HCT116 (cell line): ENCODE measurements around the gene ATXN1. TPM values are rescaled to one million over a fixed set of nuclear protein-coding genes. Genes with fewer than 3 reads are reported as not detected.

Experiments
- ATAC-seq: fragments of 200-7000 bp; cut with Tn5 transposase; 2 replicates; pipeline ENCODE4 v1.9.1; 2020; ENCODE audit warnings: mild to moderate bottlenecking, moderate library complexity
- BruUV-seq: library from RNA; stranded (reverse); fragments of 400-500 nt; replicated peaks from 2 replicates; lab custom pipeline; 2021; lab: Mats Ljungman, UMichigan
- CTCF ChIA-PET: fragments of 300-600 bp; sonication (Branson Sonifier 250); formaldehyde crosslinking; loops from one replicate; lab custom pipeline; 2021; ENCODE audit warnings: antibody characterized with exemption; lab: Charles Lee
- POLR2A ChIA-PET: fragments of 300-600, 350-600 bp; sonication (Branson Sonifier 250); formaldehyde crosslinking; loops from one replicate; lab custom pipeline; 2021; ENCODE audit warnings: antibody characterized with exemption; lab: Charles Lee
- RAD21 ChIA-PET, 2 experiments: fragments of 300-600 bp; sonication (Branson Sonifier 250); formaldehyde crosslinking; loops; one replicate each; lab custom pipeline; 2023; ENCODE audit warnings: low total read pairs in 2 of 2; ENCODE audit not compliant: uncharacterized antibody in 2 of 2, unreplicated experiment in 2 of 2, low non-redundant PET in 1 of 2; lab: Charles Lee
- DNase-seq: peaks from one replicate; pipeline ENCODE4 v3.0.0-alpha.2; 2010; ENCODE audit warnings: low read depth, low spot score
- H2AFZ ChIP-seq: fragments of 200-600 bp; shearing (Covaris generic), sonication (generic); 2 replicates; pipeline ENCODE4 v1.6.1; 2017; ENCODE audit warnings: low read depth, mixed run types, mixed read lengths, antibody characterized with exemption, low read length; ENCODE audit not compliant: poor library complexity, severe bottlenecking
- H3K27ac ChIP-seq: 2 replicates; pipeline ENCODE4 v1.5.1; 2012; ENCODE audit warnings: low read depth, low read length
- H3K27me3 ChIP-seq: fragments of 200-600 bp; sonication (generic); 2 replicates; pipeline ENCODE4 v1.6.1; 2016; ENCODE audit warnings: mixed run types, low read length, mixed read lengths; ENCODE audit not compliant: insufficient read depth
- H3K36me3 ChIP-seq, 2 experiments: fragments of 200-500 bp in 1 of 2; fragments of 200-600 bp in 1 of 2; sonication (Bioruptor generic) in 1 of 2; sonication (generic) in 1 of 2; 2 replicates each; pipeline versions ENCODE4 v1.5.1 to v1.6.1; 2014 to 2016; ENCODE audit warnings: low read length in 2 of 2, inconsistent platforms in 1 of 2, mixed read lengths in 1 of 2, mixed run types in 1 of 2; ENCODE audit not compliant: insufficient read depth in 2 of 2, control insufficient read depth in 1 of 2
- H3K4me1 ChIP-seq, 2 experiments: fragments of 200-600 bp in 1 of 2; sonication (generic) in 1 of 2; 2 replicates each; pipeline versions ENCODE4 v1.5.1 to v1.6.1; 2012 to 2017; ENCODE audit warnings: low read length in 2 of 2, inconsistent platforms in 1 of 2, mild to moderate bottlenecking in 1 of 2, mixed read lengths in 1 of 2, mixed run types in 1 of 2, moderate library complexity in 1 of 2; ENCODE audit not compliant: insufficient read depth in 2 of 2, control insufficient read depth in 1 of 2
- H3K4me2 ChIP-seq: fragments of 200-600 bp; sonication (generic); 2 replicates; pipeline ENCODE4 v1.6.1; 2017; ENCODE audit warnings: mixed run types, low read length, mixed read lengths
- H3K4me3 ChIP-seq, 2 experiments: fragments of 200-600 bp in 1 of 2; sonication (generic) in 1 of 2; replicated peaks in 1 of 2; 2 replicates each; pipeline ENCODE4 v1.5.1; 2011 to 2016; ENCODE audit warnings: low read length in 2 of 2, control low read depth in 1 of 2, low read depth in 1 of 2, mild to moderate bottlenecking in 1 of 2, mixed read lengths in 1 of 2, mixed run types in 1 of 2
- H3K79me2 ChIP-seq: fragments of 200-600 bp; sonication (generic); 2 replicates; pipeline ENCODE4 v1.6.1; 2017; ENCODE audit warnings: mild to moderate bottlenecking, mixed run types, low read length, moderate library complexity, mixed read lengths; ENCODE audit not compliant: insufficient read depth
- H3K9ac ChIP-seq: fragments of 200-600 bp; sonication (generic); 2 replicates; pipeline ENCODE4 v1.6.1; 2016; ENCODE audit warnings: low read length, mixed read lengths
- H3K9me2 ChIP-seq: fragments of 200-600 bp; sonication (generic), shearing (Covaris generic); 2 replicates; pipeline ENCODE4 v1.6.1; 2017; ENCODE audit warnings: mixed run types, mild to moderate bottlenecking, moderate library complexity; ENCODE audit not compliant: insufficient read depth
- H3K9me3 ChIP-seq, 2 experiments: fragments of 200-500 bp in 1 of 2; fragments of 200-600 bp in 1 of 2; sonication (Bioruptor generic) in 1 of 2; sonication (generic) in 1 of 2; 2 replicates each; pipeline ENCODE4 v1.6.1; 2014 to 2017; ENCODE audit warnings: low read length in 2 of 2, mixed read lengths in 2 of 2, inconsistent platforms in 1 of 2, low read depth in 1 of 2, mild to moderate bottlenecking in 1 of 2, mixed run types in 1 of 2, moderate library complexity in 1 of 2; ENCODE audit not compliant: control insufficient read depth in 1 of 2, insufficient read depth in 1 of 2
- H4K20me1 ChIP-seq: fragments of 200-600 bp; sonication (generic), shearing (Covaris generic); 2 replicates; pipeline ENCODE4 v1.6.1; 2017; ENCODE audit warnings: mixed run types, mild to moderate bottlenecking, moderate library complexity; ENCODE audit not compliant: insufficient read depth
- CBX3 ChIP-seq: IDR thresholded peaks from 2 replicates; pipeline ENCODE4 v1.6.1; 2012; ENCODE audit warnings: low read depth
- CEBPB ChIP-seq: IDR thresholded peaks from 2 replicates; pipeline ENCODE4 v1.6.1; 2012; ENCODE audit warnings: low read depth
- EGR1 ChIP-seq: IDR thresholded peaks from 2 replicates; pipeline ENCODE4 v1.6.1; 2012; ENCODE audit warnings: low read depth
- ELF1 ChIP-seq: IDR thresholded peaks from 2 replicates; pipeline ENCODE4 v1.6.1; 2012; ENCODE audit warnings: low read depth, borderline replicate concordance
- EZH2 ChIP-seq: fragments of 200-600 bp; sonication (generic); IDR thresholded peaks from 2 replicates; pipeline ENCODE4 v1.6.1; 2017; ENCODE audit warnings: antibody characterized with exemption, mixed run types
- EZH2phosphoT487 ChIP-seq: fragments of 200-600 bp; IDR thresholded peaks from 2 replicates; pipeline ENCODE4 v1.6.1; 2018; ENCODE audit warnings: antibody characterized with exemption, borderline replicate concordance
- JUND ChIP-seq: IDR thresholded peaks from 2 replicates; pipeline ENCODE4 v1.6.1; 2012
- POLR2A ChIP-seq: IDR thresholded peaks from 2 replicates; pipeline ENCODE4 v1.7.0; 2011; ENCODE audit warnings: borderline replicate concordance; ENCODE audit not compliant: insufficient read depth, insufficient read length; ENCODE audit errors: extremely low read depth
- SIN3A ChIP-seq: IDR thresholded peaks from 2 replicates; pipeline ENCODE4 v1.6.1; 2012; ENCODE audit warnings: low read depth
- SP1 ChIP-seq: IDR thresholded peaks from 2 replicates; pipeline ENCODE4 v1.6.1; 2012; ENCODE audit warnings: low read depth
- YY1 ChIP-seq: IDR thresholded peaks from 2 replicates; pipeline ENCODE4 v1.6.1; 2011; ENCODE audit warnings: low read length, low read depth, moderate library complexity, mild to moderate bottlenecking; ENCODE audit not compliant: insufficient replicate concordance; ENCODE audit errors: extremely low read depth
- ZFX ChIP-seq: fragments of 450-650 bp; IDR thresholded peaks from 2 replicates; pipeline ENCODE4 v1.6.1; 2017
- ZNF274 ChIP-seq: fragments of 200-500 bp; sonication (Bioruptor generic); IDR thresholded peaks from 2 replicates; pipeline ENCODE4 v1.6.1; 2014; ENCODE audit warnings: mild to moderate bottlenecking, low read depth, low read length, inconsistent platforms
- intact Hi-C: fragments of 100-400 bp; cut with micrococcal nuclease; formaldehyde crosslinking; loops from 2 replicates; pipeline ENCODE4 v1.10.0; 2022
- total RNA-seq: library from RNA; stranded (reverse); gene quantifications from one replicate; pipeline ENCODE4 v1.2.1, GENCODE V29; 2021; ENCODE audit not compliant: unreplicated experiment
- TF ChIP-seq, protein P1 (sequence below), 3 experiments: fragments of 200-600 bp in 1 of 3; sonication (generic) in 1 of 3; IDR thresholded peaks in 2 of 3; conservative IDR thresholded peaks in 1 of 3; 2 replicates each; pipeline ENCODE4 v1.5.1; 2012 to 2017; ENCODE audit warnings: low read depth in 2 of 3, low read length in 2 of 3, antibody characterized with exemption in 1 of 3, borderline replicate concordance in 1 of 3, control low read depth in 1 of 3, mild to moderate bottlenecking in 1 of 3, mixed read lengths in 1 of 3, mixed run types in 1 of 3, moderate library complexity in 1 of 3; ENCODE audit not compliant: insufficient read depth in 1 of 3
- TF ChIP-seq, protein P2 (sequence below): IDR thresholded peaks from 2 replicates; pipeline ENCODE4 v1.6.1; 2012
- TF ChIP-seq, protein P3 (sequence below): IDR thresholded peaks from 2 replicates; pipeline ENCODE4 v1.6.1; 2012

The ATXN1 gene
- total RNA-seq, 1 experiment from 2014 or later = 21.0 TPM

- TF ChIP-seq EZH2 (no peak), CEBPB (no peak), SIN3A (no peak), POLR2A (no peak)
- TF ChIP-seq, protein P1, sequence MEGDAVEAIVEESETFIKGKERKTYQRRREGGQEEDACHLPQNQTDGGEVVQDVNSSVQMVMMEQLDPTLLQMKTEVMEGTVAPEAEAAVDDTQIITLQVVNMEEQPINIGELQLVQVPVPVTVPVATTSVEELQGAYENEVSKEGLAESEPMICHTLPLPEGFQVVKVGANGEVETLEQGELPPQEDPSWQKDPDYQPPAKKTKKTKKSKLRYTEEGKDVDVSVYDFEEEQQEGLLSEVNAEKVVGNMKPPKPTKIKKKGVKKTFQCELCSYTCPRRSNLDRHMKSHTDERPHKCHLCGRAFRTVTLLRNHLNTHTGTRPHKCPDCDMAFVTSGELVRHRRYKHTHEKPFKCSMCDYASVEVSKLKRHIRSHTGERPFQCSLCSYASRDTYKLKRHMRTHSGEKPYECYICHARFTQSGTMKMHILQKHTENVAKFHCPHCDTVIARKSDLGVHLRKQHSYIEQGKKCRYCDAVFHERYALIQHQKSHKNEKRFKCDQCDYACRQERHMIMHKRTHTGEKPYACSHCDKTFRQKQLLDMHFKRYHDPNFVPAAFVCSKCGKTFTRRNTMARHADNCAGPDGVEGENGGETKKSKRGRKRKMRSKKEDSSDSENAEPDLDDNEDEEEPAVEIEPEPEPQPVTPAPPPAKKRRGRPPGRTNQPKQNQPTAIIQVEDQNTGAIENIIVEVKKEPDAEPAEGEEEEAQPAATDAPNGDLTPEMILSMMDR (IDR thresholded peaks at IDR 0.05 in 2 of 3, conservative IDR thresholded peaks at IDR 0.05 in 1 of 3; ENCODE audit: borderline replicate concordance in 1 of 3, insufficient read depth in 1 of 3, low read depth in 2 of 3, low read length in 2 of 3) = no peak
These were observed at the start of gene ATXN1 (continued) for GRCh38 chr6:16760516-16761470.

GRCh38 chr6:16810411-16810810 lies 49.2 kb upstream of the ATXN1 start:
- BruUV-seq = no TSS peak
- Histone ChIP-seq H3K4me2 (no peak overlapping the region), H2AFZ (no peak overlapping the region), H3K27me3 (no peaks in the 10 kb centered on the region), H4K20me1 (no peaks in the 10 kb centered on the region), H3K9ac (no peak overlapping the region), H3K79me2 (no peaks in the 10 kb centered on the region), H3K27ac (no peak overlapping the region), H3K9me3 (peaks cover 0 to 24% of the 10 kb centered on the region in 2 experiments; a peak in 1 of 4 replicates), H3K4me1 (no peaks in the 10 kb centered on the region), H3K9me2 (no peaks in the 10 kb centered on the region), H3K4me3 (no peak overlapping the region), H3K36me3 (no peaks in the 10 kb centered on the region)
- no peak for DNase-seq
- RAD21 ChIA-PET = no interaction called here
- CTCF ChIA-PET = no interaction called here
- ATAC-seq = no peak
- POLR2A ChIA-PET = no interaction called here
- intact Hi-C loops = no loop called here
- TF ChIP-seq EZH2phosphoT487 (no peak), EZH2 (no peak), POLR2A (no peak), EGR1 (no peak), ZNF274 (no peak), CBX3 (no peak), JUND (no peak), ELF1 (no peak), YY1 (no peak), ZFX (no peak), SP1 (no peak), SIN3A (no peak)
- TF ChIP-seq, protein P2, sequence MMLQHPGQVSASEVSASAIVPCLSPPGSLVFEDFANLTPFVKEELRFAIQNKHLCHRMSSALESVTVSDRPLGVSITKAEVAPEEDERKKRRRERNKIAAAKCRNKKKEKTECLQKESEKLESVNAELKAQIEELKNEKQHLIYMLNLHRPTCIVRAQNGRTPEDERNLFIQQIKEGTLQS = no peak
- TF ChIP-seq, protein P1 (IDR thresholded peaks at IDR 0.05 in 2 of 3, conservative IDR thresholded peaks at IDR 0.05 in 1 of 3; ENCODE audit: borderline replicate concordance in 1 of 3, insufficient read depth in 1 of 3, low read depth in 2 of 3, low read length in 2 of 3) = no peak
- TF ChIP-seq, protein P3, sequence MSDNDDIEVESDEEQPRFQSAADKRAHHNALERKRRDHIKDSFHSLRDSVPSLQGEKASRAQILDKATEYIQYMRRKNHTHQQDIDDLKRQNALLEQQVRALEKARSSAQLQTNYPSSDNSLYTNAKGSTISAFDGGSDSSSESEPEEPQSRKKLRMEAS = no peak
